CD4-positive, alpha-beta memory T cell (primary cell): ENCODE data around the gene ALDH3B2. TPM values are rescaled to one million over a fixed set of nuclear protein-coding genes. Genes with fewer than 3 reads are reported as not detected.
"Not testable (repeated sequence)": the region's sequence is repeated elsewhere in the genome, so short reads cannot be mapped to it uniquely, and the experiment has no call there.

Source experiments
- CTCF ChIA-PET: fragments of 350-600 bp; sonication (Branson Sonifier 250); formaldehyde crosslinking; loops from one replicate; lab custom pipeline; 2021; ENCODE audit warnings: inconsistent platforms; ENCODE audit not compliant: partially characterized antibody; lab: Charles Lee
- POLR2A ChIA-PET: fragments of 350-600 bp; sonication (Branson Sonifier 250); formaldehyde crosslinking; loops from one replicate; lab custom pipeline; 2021; ENCODE audit not compliant: partially characterized antibody; lab: Charles Lee
- DNase-seq, 5 donors: peaks; one replicate each; pipeline versions ENCODE4 v3.0.0 to v3.0.0-alpha.2; 2020 to 2022; ENCODE audit warnings: mixed read lengths in 1 of 5
- H3K27ac ChIP-seq: one replicate; pipeline ENCODE4 v1.7.0; 2013; ENCODE audit warnings: low read depth, low read length
- H3K27me3 ChIP-seq: 2 replicates; pipeline ENCODE4 v1.7.0; 2013; ENCODE audit warnings: mild to moderate bottlenecking, low read length, moderate library complexity; ENCODE audit not compliant: insufficient read depth
- H3K36me3 ChIP-seq: 2 replicates; pipeline ENCODE4 v1.7.0; 2013; ENCODE audit warnings: mild to moderate bottlenecking, low read length, moderate library complexity; ENCODE audit not compliant: insufficient read depth
- H3K4me1 ChIP-seq: 2 replicates; pipeline ENCODE4 v1.7.0; 2013; ENCODE audit warnings: mild to moderate bottlenecking, low read length, moderate library complexity; ENCODE audit not compliant: insufficient read depth
- H3K4me3 ChIP-seq, 2 donors: one replicate each; pipeline ENCODE4 v1.7.0; 2013; ENCODE audit warnings: low read length in 2 of 2, mild to moderate bottlenecking in 1 of 2
- H3K9me3 ChIP-seq, 2 donors: one replicate each; pipeline ENCODE4 v1.7.0; 2013; ENCODE audit warnings: low read length in 2 of 2, control low read depth in 1 of 2; ENCODE audit not compliant: control insufficient read depth in 1 of 2
- H3K27ac Mint-ChIP-seq, 7 donors: one replicate each; pipeline ENCODE4 v1.8.0; 2020 to 2021; ENCODE audit warnings: mixed read lengths in 7 of 7, mild to moderate bottlenecking in 6 of 7, inconsistent platforms in 3 of 7, moderate library complexity in 3 of 7
- H3K27me3 Mint-ChIP-seq, 2 donors: one replicate each; pipeline ENCODE4 v1.8.0; 2020 to 2021; ENCODE audit warnings: mixed read lengths in 2 of 2
- H3K36me3 Mint-ChIP-seq, 2 donors: one replicate each; pipeline ENCODE4 v1.8.0; 2020 to 2021; ENCODE audit warnings: mixed read lengths in 2 of 2, inconsistent platforms in 1 of 2, mild to moderate bottlenecking in 1 of 2
- H3K4me1 Mint-ChIP-seq, 4 donors: one replicate each; pipeline ENCODE4 v1.8.0; 2020 to 2021; ENCODE audit warnings: mixed read lengths in 4 of 4, mild to moderate bottlenecking in 1 of 4
- H3K4me3 Mint-ChIP-seq, 8 donors: one replicate each; pipeline ENCODE4 v1.8.0; 2020 to 2021; ENCODE audit warnings: mixed read lengths in 8 of 8, mild to moderate bottlenecking in 7 of 8, moderate library complexity in 6 of 8, inconsistent platforms in 3 of 8
- H3K9me3 Mint-ChIP-seq, 8 donors: one replicate each; pipeline ENCODE4 v1.8.0; 2020 to 2021; ENCODE audit warnings: mixed read lengths in 8 of 8, mild to moderate bottlenecking in 5 of 8, inconsistent platforms in 3 of 8, moderate library complexity in 1 of 8
- intact Hi-C: fragments of 100-400 bp; cut with micrococcal nuclease; formaldehyde crosslinking; loops from one replicate; pipeline ENCODE4 v1.15.1; 2023
- polyA plus RNA-seq, 2 donors: library from polyadenylated mRNA; unstranded; fragments of 300-500 nt; fragmentation: Illumina TruSeq; gene quantifications; one replicate each; pipeline ENCODE4 v1.2.3, GENCODE V29; 2021
- total RNA-seq, 2 experiments: library from RNA; stranded (reverse); gene quantifications; one replicate each; pipeline ENCODE4 v1.2.3, GENCODE V29; 2021

The ALDH3B2 gene
- total and polyA plus RNA-seq, 4 experiments from 2014 or later = not detected

- H3K36me3 ChIP-seq = no peaks in the 10 kb centered on the region
- DNase-seq = no peak
- ChIA-PET CTCF (interaction anchor here (0.7 kb wide), 1 partner anchor 53 kb away, joined by 4 read pairs; no protein-coding TSS in a partner anchor), POLR2A (no interaction called here)
- H3K27me3 ChIP-seq = no peaks in the 10 kb centered on the region
- Mint-ChIP-seq H3K27me3 (peaks cover 12 to 31% of the 10 kb centered on the region in 2 donors), H3K9me3 (peaks cover 0 to 2% (median 0%) of the 10 kb centered on the region in 8 donors), H3K36me3 (no peaks in the 10 kb centered on the region), H3K4me3 (no peak overlapping the region), H3K4me1 (no peaks in the 10 kb centered on the region), H3K27ac (no peak overlapping the region)
- H3K9me3 ChIP-seq = no peaks in the 10 kb centered on the region
- H3K4me3 ChIP-seq = no peak overlapping the region
- no peak overlapping the region for H3K27ac ChIP-seq
- intact Hi-C loops = no loop called here
- H3K4me1 ChIP-seq = no peaks in the 10 kb centered on the region
Observed at GRCh38 chr11:67687986-67688385, 13.6 kb upstream of the ALDH3B2 start.

- H3K36me3 ChIP-seq, H3K27ac Mint-ChIP-seq, H3K9me3 ChIP-seq, H3K4me3 Mint-ChIP-seq, H3K4me3 ChIP-seq, H3K4me1 Mint-ChIP-seq, intact Hi-C loops, CTCF ChIA-PET, H3K27me3 ChIP-seq, H3K9me3 Mint-ChIP-seq, H3K36me3 Mint-ChIP-seq, POLR2A ChIA-PET, DNase-seq, H3K4me1 ChIP-seq, H3K27ac ChIP-seq: not testable (repeated sequence)
- peaks cover 12 to 27% of the 10 kb centered on the region in 2 donors for H3K27me3 Mint-ChIP-seq
Observed at GRCh38 chr11:67685641-67686332, 11.4 kb upstream of the ALDH3B2 start.

GRCh38 chr11:67682126-67683034 lies 8.0 kb upstream of the ALDH3B2 start:
- H3K4me3 Mint-ChIP-seq, H3K36me3 Mint-ChIP-seq, H3K9me3 ChIP-seq, DNase-seq, intact Hi-C loops, H3K27ac Mint-ChIP-seq, POLR2A ChIA-PET, CTCF ChIA-PET, H3K4me1 Mint-ChIP-seq, H3K36me3 ChIP-seq, H3K27ac ChIP-seq, H3K27me3 ChIP-seq, H3K4me3 ChIP-seq, H3K9me3 Mint-ChIP-seq, H3K4me1 ChIP-seq: not testable (repeated sequence)
- H3K27me3 Mint-ChIP-seq = peaks cover 12 to 15% of the 10 kb centered on the region in 2 donors

- Mint-ChIP-seq H3K27ac (no peak overlapping the region), H3K4me1 (no peaks in the 10 kb centered on the region), H3K36me3 (no peaks in the 10 kb centered on the region), H3K27me3 (peaks cover 7 to 10% of the 10 kb centered on the region in 2 donors), H3K4me3 (no peak overlapping the region), H3K9me3 (peaks cover 0 to 2% (median 0%) of the 10 kb centered on the region in 8 donors)
- ChIA-PET CTCF (no interaction called here), POLR2A (no interaction called here)
- Histone ChIP-seq H3K27ac (no peak overlapping the region), H3K36me3 (no peaks in the 10 kb centered on the region), H3K4me3 (no peak overlapping the region), H3K4me1 (no peaks in the 10 kb centered on the region), H3K9me3 (no peaks in the 10 kb centered on the region), H3K27me3 (no peaks in the 10 kb centered on the region)
- no peak for DNase-seq
- intact Hi-C loops = no loop called here
Observed at GRCh38 chr11:67680696-67681470, 6.5 kb upstream of the ALDH3B2 start.

- no peaks in the 10 kb centered on the region for H3K9me3 ChIP-seq
- no peak for DNase-seq
- no peak overlapping the region for H3K4me3 Mint-ChIP-seq
- ChIA-PET CTCF (no interaction called here), POLR2A (no interaction called here)
- no peaks in the 10 kb centered on the region for H3K4me1 Mint-ChIP-seq
- H3K27me3 Mint-ChIP-seq = peaks cover 8 to 16% of the 10 kb centered on the region in 2 donors
- no peaks in the 10 kb centered on the region for H3K27me3 ChIP-seq
- no peaks in the 10 kb centered on the region for H3K36me3 Mint-ChIP-seq
- H3K27ac Mint-ChIP-seq = no peak overlapping the region
- H3K4me1 ChIP-seq = no peaks in the 10 kb centered on the region
- H3K36me3 ChIP-seq = no peaks in the 10 kb centered on the region
- H3K27ac ChIP-seq = no peak overlapping the region
- intact Hi-C loops = no loop called here
- H3K9me3 Mint-ChIP-seq = peaks cover 0 to 2% (median 0%) of the 10 kb centered on the region in 8 donors
- H3K4me3 ChIP-seq = no peak overlapping the region
Observed at GRCh38 chr11:67675058-67675747, 780 bp upstream of the ALDH3B2 start.

GRCh38 chr11:67673902-67674301 lies 521 bp downstream of the ALDH3B2 start:
- ChIA-PET CTCF (no interaction called here), POLR2A (no interaction called here)
- Mint-ChIP-seq H3K36me3 (no peaks in the 10 kb centered on the region), H3K27me3 (peaks cover 8 to 16% of the 10 kb centered on the region in 2 donors), H3K4me3 (no peak overlapping the region), H3K9me3 (peaks cover 0 to 2% (median 0%) of the 10 kb centered on the region in 8 donors), H3K4me1 (no peaks in the 10 kb centered on the region), H3K27ac (no peak overlapping the region)
- Histone ChIP-seq H3K4me1 (no peaks in the 10 kb centered on the region), H3K27me3 (no peaks in the 10 kb centered on the region), H3K4me3 (no peak overlapping the region), H3K9me3 (no peaks in the 10 kb centered on the region), H3K36me3 (no peaks in the 10 kb centered on the region), H3K27ac (no peak overlapping the region)
- intact Hi-C loops = no loop called here
- DNase-seq = no peak
